Measurements from ENCODE around the gene PVALB.

The PVALB gene

GRCh38 chr22:36809351-36809750 is 7.5 kb downstream of the PVALB start:
- no peak for DNase-seq

- no peak for DNase-seq
Measured at GRCh38 chr22:36808721-36809344, 8.0 kb downstream of the PVALB start.

- no peak for DNase-seq
Measured at GRCh38 chr22:36807627-36808026, 9.2 kb downstream of the PVALB start.

GRCh38 chr22:36806835-36807234 is 10.0 kb downstream of the PVALB start:
- DNase-seq = no peak

- no peak for DNase-seq
Measured at GRCh38 chr22:36803358-36803757, 13.5 kb downstream of the PVALB start.

GRCh38 chr22:36798674-36799066 is 18.2 kb downstream of the PVALB start:
- DNase-seq = no peak

GRCh38 chr22:36797911-36798673 is 18.7 kb downstream of the PVALB start:
- no peak for DNase-seq

GRCh38 chr22:36797374-36797773 is 19.5 kb downstream of the PVALB start:
- DNase-seq = no peak

- no peak for DNase-seq
Measured at GRCh38 chr22:36796552-36797175, 20.2 kb downstream of the PVALB start.

- DNase-seq = no peak
Measured at GRCh38 chr22:36795633-36796032, 21.2 kb downstream of the PVALB start.

- peak; percentile 52 for DNase-seq
Measured at GRCh38 chr22:36790648-36791047, 26.2 kb downstream of the PVALB start.

- DNase-seq = no peak
Measured at GRCh38 chr22:36787204-36787988, 29.4 kb downstream of the PVALB start.

GRCh38 chr22:36783743-36784142 is 33.1 kb downstream of the PVALB start:
- no peak for DNase-seq

- DNase-seq = peak; percentile 95
Measured at GRCh38 chr22:36781656-36782627, 34.9 kb downstream of the PVALB start.

- no peak for DNase-seq
Measured at GRCh38 chr22:36778020-36778419, 38.8 kb downstream of the PVALB start.

- peak; percentile 47 for DNase-seq
Measured at GRCh38 chr22:36776722-36777121, 40.1 kb downstream of the PVALB start.

GRCh38 chr22:36775964-36776669 is 40.7 kb downstream of the PVALB start, which contains the start of gene IFT27:
IFT27 (minus strand) TSS chr22:36776119; CDS start chr22:36775707, 412 bp downstream.
- DNase-seq = peak; percentile 96

- DNase-seq = peak; percentile 47
Measured at GRCh38 chr22:36775586-36775963, 41.3 kb downstream of the PVALB start.

- no peak for DNase-seq
Measured at GRCh38 chr22:36773935-36774334, 42.9 kb downstream of the PVALB start.

- no peak for DNase-seq
Measured at GRCh38 chr22:36772451-36772850, 44.4 kb downstream of the PVALB start.

- DNase-seq = no peak
Measured at GRCh38 chr22:36771356-36772063, 45.3 kb downstream of the PVALB start.
